Fibroblast of skin of abdomen (primary cell): ENCODE results near the gene EEF1AKMT2.

Experiments used
- DNase-seq: peaks from one replicate; pipeline ENCODE4 v3.0.0-alpha.2; 2013

The EEF1AKMT2 gene

GRCh38 chr10:124719213-124719851, 72.4 kb downstream of the EEF1AKMT2 start:
- DNase-seq, result peak; percentile 53

- DNase-seq, result no peak
Observed at GRCh38 chr10:124717911-124718741, 73.6 kb downstream of the EEF1AKMT2 start.

GRCh38 chr10:124717041-124717757, 74.5 kb downstream of the EEF1AKMT2 start:
- no peak for DNase-seq

GRCh38 chr10:124716369-124716768, 75.3 kb downstream of the EEF1AKMT2 start:
- no peak for DNase-seq

DNA sequence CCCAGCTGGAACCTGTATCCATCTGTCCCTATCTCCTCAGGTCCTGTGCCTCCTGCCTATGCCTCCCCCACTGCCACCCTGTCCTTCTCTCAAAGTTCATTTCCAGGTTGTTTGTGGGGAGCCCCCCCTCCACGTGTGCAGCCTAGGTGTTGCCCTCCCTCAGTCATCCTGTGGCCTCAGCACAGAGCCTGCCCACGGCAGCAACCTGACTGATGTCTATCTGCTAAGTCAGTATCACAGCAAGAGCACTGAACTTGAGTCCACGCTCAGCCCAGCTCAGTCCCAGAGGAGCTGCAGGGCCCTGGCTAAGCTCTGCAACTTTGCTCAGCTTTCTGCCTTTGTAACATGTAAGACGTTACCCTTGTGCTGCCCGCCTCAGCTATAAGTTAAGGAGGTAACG, 76.2 kb downstream of the EEF1AKMT2 start:
- DNase-seq, result no peak

DNA sequence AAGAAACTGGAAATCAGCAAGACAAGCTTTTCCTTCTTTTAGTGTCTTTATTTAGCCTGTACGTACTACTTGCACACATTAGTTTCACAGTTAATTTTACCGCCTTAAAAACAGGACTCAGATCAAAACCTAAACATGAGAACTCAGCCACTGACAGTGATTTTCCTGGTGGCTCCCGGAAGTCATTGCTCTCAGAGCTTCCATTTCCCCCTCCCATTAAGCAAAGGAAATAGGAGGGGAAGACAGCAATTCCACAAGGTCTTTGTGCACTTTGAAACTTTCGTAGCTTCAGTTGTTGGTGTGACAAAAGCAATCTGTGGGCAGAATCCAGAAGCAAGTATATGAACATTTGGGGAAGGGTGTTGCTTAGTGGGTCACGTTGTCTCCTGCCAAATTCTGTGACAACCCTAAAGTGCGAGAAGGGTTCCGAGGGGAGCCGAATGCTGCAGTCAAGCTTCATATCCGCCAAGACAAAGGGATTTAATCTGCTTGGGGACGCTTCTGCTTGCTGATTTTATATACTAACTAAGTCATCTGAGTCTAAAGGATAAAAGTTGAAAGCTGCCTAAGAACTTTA, 77.9 kb downstream of the EEF1AKMT2 start:
- DNase-seq, result no peak

- no peak for DNase-seq
Observed at GRCh38 chr10:124712704-124713407, 78.8 kb downstream of the EEF1AKMT2 start.

GRCh38 chr10:124711145-124711544, 80.5 kb downstream of the EEF1AKMT2 start:
- DNase-seq, result no peak

- no peak for DNase-seq
Observed at GRCh38 chr10:124710266-124710881, 81.3 kb downstream of the EEF1AKMT2 start.

GRCh38 chr10:124709861-124710260, 81.8 kb downstream of the EEF1AKMT2 start:
- DNase-seq, result no peak

DNA sequence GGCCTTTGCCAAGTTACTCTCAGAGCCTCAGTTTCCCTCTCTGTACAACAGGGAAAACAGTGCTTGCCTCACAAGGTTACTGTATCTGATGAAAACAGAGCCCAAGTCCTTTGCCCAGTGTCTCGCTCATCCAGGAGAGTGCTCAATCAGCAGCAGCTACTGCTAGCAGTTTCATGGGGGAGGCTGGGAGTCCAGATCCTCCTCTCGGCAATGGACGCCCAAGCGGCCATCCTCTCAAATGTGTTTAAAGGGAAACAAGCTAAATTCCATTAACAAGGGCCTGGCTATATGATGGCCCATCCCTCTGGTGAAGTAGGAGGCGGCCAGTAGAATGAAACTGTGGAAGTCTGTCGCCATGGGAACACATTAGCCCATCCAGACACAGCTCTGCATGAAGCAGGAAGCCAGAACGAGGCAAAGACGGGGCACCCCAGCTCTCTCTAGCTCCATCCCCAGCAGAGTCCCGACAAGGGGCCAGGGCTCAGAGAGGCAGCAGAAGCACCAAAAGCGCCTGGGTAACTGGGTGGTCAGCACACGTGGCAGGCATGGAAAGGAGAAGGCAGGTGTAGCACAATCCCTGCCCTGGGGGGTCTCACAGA, 82.7 kb downstream of the EEF1AKMT2 start:
- no peak for DNase-seq

- no peak for DNase-seq
Observed at GRCh38 chr10:124708246-124708779, 83.4 kb downstream of the EEF1AKMT2 start.
